ENCODE data around the gene GPR39.
"Not testable (repeated sequence)": the region's sequence is repeated elsewhere in the genome, so short reads cannot be mapped to it uniquely, and the experiment has no call there.

The GPR39 gene

GRCh38 chr2:132517386-132517785 lies 100.8 kb downstream of the GPR39 start:
- TF ChIP-seq, protein P1, sequence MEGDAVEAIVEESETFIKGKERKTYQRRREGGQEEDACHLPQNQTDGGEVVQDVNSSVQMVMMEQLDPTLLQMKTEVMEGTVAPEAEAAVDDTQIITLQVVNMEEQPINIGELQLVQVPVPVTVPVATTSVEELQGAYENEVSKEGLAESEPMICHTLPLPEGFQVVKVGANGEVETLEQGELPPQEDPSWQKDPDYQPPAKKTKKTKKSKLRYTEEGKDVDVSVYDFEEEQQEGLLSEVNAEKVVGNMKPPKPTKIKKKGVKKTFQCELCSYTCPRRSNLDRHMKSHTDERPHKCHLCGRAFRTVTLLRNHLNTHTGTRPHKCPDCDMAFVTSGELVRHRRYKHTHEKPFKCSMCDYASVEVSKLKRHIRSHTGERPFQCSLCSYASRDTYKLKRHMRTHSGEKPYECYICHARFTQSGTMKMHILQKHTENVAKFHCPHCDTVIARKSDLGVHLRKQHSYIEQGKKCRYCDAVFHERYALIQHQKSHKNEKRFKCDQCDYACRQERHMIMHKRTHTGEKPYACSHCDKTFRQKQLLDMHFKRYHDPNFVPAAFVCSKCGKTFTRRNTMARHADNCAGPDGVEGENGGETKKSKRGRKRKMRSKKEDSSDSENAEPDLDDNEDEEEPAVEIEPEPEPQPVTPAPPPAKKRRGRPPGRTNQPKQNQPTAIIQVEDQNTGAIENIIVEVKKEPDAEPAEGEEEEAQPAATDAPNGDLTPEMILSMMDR (IDR thresholded peaks at IDR 0.05; ENCODE audit: low read depth, low read length, missing control alignments), result no peak
- DNase-seq (ENCODE audit: low read depth), result no peak
- no peak overlapping the region for H3K4me3 ChIP-seq (ENCODE audit: low read depth, low read length)
- in situ Hi-C loops (cut with HindIII; ENCODE audit: low sequenced_read_pairs), result no loop called here

GRCh38 chr2:132518302-132518701 lies 101.7 kb downstream of the GPR39 start:
- TF ChIP-seq, protein P1 (IDR thresholded peaks at IDR 0.05; ENCODE audit: low read depth, low read length, missing control alignments), result no peak
- no peak overlapping the region for H3K4me3 ChIP-seq (ENCODE audit: low read depth, low read length)
- in situ Hi-C loops (cut with HindIII; ENCODE audit: low sequenced_read_pairs), result no loop called here
- no peak for DNase-seq (ENCODE audit: low read depth)

GRCh38 chr2:132519566-132519965 lies 103.0 kb downstream of the GPR39 start:
- DNase-seq (ENCODE audit: low read depth), result no peak
- TF ChIP-seq, protein P1 (IDR thresholded peaks at IDR 0.05; ENCODE audit: low read depth, low read length, missing control alignments), result no peak
- in situ Hi-C loops (cut with HindIII; ENCODE audit: low sequenced_read_pairs), result no loop called here
- H3K4me3 ChIP-seq (ENCODE audit: low read depth, low read length), result no peak overlapping the region

- TF ChIP-seq, protein P1 (IDR thresholded peaks at IDR 0.05; ENCODE audit: low read depth, low read length, missing control alignments), result no peak
- H3K4me3 ChIP-seq (ENCODE audit: low read depth, low read length), result no peak overlapping the region
- DNase-seq (ENCODE audit: low read depth), result peak; percentile 12
- in situ Hi-C loops (cut with HindIII; ENCODE audit: low sequenced_read_pairs), result no loop called here
These were observed 104.7 kb downstream of the GPR39 start for GRCh38 chr2:132521341-132521740.

GRCh38 chr2:132522901-132523300 lies 106.3 kb downstream of the GPR39 start:
- H3K4me3 ChIP-seq (ENCODE audit: low read depth, low read length), result no peak overlapping the region
- no peak for DNase-seq (ENCODE audit: low read depth)
- in situ Hi-C loops (cut with HindIII; ENCODE audit: low sequenced_read_pairs), result no loop called here
- TF ChIP-seq, protein P1 (IDR thresholded peaks at IDR 0.05; ENCODE audit: low read depth, low read length, missing control alignments), result no peak

DNA sequence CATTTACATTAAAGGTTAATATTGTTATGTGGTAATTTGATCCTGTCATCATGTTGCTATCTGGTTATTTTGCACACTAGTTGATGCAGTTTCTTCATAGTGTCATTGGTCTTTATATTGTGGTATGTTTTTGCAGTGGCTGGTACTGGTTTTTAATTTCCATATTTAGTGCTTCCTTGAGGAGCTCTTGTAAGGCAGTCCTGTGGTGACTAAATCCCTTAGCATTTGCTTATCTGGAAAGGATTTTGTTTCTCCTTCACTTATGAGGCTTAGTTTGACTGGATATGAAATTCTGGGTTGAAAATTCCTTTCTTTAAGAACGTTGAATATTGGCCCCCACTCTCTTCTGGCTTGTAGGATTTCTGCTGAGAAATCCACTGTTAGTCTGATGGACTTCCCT lies 120.5 kb downstream of the GPR39 start:
- DNase-seq (ENCODE audit: low read depth); H3K4me3 ChIP-seq (ENCODE audit: low read depth, low read length); in situ Hi-C loops (cut with HindIII; ENCODE audit: low sequenced_read_pairs): not testable (repeated sequence)

DNA sequence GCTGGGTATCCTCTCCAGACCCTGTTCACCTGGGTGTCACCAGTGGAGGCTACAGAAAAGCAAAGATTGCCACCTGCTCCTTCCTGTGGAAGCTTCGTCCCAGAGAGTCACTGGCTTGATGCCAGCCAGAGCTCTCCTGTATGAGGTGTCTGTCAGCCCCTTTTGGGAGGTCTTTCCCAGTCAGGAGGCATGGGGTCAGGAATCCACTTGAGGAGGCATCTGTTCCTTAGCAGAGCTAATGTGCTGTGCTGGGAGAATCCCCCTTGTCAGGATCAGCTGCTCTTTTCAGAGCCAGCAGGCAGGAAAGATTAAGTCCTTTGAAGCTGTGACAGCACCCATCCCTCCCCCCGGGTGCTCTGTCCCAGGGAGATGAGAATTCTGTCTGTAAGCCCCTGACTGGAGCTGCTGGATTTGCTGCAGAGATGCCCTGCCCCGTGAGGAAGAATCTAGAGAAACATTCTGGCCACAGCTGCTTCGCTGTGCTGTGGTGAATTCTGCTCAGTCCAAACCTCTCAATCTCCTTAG lies 121.8 kb downstream of the GPR39 start:
- no peak overlapping the region for H3K4me3 ChIP-seq (ENCODE audit: low read depth, low read length)
- TF ChIP-seq, protein P1 (IDR thresholded peaks at IDR 0.05; ENCODE audit: low read depth, low read length, missing control alignments), result no peak
- in situ Hi-C loops (cut with HindIII; ENCODE audit: low sequenced_read_pairs), result no loop called here
- no peak for DNase-seq (ENCODE audit: low read depth)

Measured in astrocyte of the cerebellum (primary cell).